Stimulated activated CD4-positive, alpha-beta T cell treated with anti-CD3 and anti-CD28 coated beads, Interleukin-1b, Interleukin-23, amount 100 ng/mL, for 4 hours (primary cell): Measurements from ENCODE around the gene GPANK1.

ENCODE experiments used
- DNase-seq, 2 donors: peaks; one replicate each; pipeline ENCODE4 v3.0.0-alpha.2; 2020; ENCODE audit warnings: low read depth in 2 of 2

The GPANK1 gene

DNA sequence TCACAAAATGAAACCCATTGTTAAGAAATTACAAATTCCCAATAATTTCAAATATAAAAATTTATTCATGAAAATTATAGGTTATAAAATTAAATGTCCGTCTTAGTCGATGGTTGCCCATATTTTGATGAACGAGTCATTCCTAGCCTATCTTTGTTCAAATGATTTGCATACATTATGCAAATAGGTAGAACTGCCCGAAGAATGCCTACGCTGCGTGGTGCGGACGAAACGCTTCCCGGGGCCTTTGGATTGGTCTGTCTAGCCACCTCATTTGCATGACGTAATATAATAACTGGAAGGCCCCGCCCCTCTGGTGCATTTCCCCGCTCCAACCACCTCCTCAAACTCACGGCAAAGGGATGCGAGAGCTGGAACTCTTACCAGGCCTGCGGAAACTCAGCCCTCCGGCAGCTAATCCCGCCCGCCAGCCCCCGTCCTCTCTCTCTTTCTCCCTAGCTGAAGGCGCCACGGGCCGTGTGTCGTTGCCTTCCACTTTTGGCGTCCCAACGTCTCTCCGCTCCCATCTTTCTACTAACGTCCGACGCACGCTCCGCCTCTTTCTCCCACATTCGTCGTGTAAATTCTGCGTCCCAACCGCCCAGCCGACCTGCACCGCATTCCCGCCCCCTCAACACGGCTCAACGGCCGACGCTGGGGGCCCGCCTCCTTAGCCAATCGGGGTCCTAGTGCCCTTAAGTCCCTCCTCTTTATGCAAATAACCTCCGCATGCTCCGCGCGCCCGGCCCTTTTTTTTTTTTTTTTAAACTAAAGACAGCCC is 44.8 kb downstream of the GPANK1 start:
- DNase-seq: peak; percentile 88 to 96

DNA sequence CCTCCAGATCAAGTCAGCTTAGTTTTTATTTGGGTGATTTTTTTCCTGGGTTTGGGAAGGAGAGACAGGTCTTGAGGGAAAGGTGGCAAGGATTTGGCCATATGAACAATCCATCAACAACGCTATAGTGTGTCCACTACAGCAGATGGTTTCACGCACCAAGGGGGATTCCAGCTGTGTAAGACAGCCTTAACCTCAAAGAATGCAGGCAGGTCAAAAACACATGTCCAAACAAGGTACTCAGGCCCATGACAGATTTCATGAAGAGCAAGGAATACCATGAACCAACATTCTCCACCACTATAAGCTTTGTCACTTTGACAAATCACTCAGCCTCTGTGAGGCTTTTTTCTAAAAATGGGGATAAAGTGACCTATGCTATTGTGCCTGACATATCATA is 47.8 kb downstream of the GPANK1 start:
- no peak for DNase-seq

DNA sequence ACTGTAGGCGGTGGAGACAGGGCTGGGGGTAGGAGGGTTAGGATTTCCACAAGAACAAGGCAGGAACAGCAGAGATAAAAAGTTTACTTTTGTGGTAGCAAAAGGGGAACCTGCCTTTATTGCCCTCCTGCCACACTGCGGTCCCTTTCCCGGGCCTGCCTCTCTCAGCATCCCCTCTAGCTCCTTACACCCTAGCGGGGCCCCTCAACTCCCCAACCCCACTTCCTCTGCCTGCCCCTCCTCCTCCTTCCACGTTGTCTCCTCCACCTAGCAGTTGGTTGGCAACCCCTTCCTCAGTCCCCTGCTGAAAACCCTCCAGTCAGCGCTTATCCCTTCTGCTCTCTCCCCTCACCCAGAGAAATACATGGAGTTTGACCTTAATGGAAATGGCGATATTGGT is 49.0 kb downstream of the GPANK1 start:
- DNase-seq: no peak

DNA sequence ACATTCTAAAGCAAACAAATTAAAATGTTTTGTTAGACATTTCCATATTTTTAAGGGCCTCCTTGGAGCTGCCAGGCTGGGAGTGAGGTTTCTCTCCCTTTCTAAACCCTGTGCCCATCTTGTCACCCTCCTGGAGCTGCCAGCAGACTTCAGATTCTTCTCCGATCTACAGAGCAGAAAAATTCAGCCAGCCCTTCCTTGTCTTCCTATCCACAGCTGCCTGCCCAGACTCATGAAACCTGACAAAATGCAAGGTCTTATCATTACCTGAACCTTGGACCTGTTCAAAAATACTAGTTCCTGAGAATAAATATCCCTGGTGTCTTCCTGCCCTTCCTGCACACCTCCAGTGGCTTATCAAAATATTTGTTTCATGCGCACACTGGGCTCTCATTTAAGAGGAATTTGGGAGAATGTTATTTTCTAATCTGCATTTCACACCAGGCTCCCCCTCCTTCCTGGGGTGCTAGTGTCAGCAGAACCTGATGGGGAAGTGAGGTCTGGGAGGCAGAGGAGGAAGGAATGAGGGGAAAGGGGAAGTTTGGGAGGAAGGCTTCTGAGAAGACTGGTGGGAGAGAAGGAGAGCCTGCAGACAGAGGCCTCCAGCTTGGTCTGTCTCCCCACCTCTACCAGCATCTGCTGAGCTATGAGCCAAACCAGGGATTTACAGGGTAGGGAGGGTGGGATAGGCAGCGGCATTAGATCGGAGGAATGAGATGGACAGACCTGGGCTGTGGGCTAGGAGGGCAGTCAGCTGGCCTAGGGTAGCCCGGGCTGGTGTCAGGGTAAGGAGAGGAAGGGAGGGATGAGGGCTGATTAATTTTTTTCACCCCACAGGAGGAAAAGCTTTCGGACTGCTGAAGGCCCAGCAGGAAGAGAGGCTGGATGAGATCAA is 49.9 kb downstream of the GPANK1 start, which contains the start of gene AIF1:
Gene AIF1 (plus strand): TSS at position 551 of the 895 bp plus-strand sequence. CDS start 96 bp downstream, at position 647.
- no peak for DNase-seq

DNA sequence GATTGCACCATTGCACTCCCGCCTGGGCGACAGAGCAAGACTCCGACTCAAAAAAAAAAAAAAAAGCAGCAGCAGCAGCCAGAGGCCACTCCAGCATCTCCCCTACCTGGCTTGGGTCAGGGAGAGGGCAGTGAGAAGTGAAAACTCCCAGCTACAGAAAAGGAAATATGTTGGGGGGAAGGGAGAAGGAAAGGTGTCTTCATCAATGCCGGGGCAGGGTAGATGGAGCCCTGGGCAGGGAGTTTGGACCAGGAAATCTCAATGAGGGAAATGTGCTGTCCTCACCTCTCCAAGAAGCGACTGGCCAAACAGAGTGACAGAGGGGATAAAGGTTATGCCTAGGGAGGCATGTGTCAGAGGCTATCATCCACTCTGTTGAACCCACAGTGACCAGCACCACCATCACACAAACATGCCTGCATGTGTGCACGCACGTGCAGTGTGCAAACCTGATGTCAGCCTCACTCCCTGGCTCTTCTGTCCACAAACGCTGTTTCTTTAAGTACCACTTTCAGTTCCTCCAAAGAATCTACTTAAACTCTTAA is 50.6 kb downstream of the GPANK1 start:
- no peak for DNase-seq
